H1 (cell line): ENCODE measurements around the gene STAT3. TPM values are rescaled to one million over a fixed set of nuclear protein-coding genes. Genes with fewer than 3 reads are reported as not detected.

Source experiments
- TAF7 ChIP-seq: optimal IDR thresholded peaks from 2 replicates; pipeline ENCODE3; 2011; ENCODE audit warnings: low read depth, mild to moderate bottlenecking, inconsistent platforms, low read length, moderate library complexity, borderline replicate concordance
- ZNF274 ChIP-seq: IDR thresholded peaks from 2 replicates; pipeline ENCODE4 v1.7.0; 2012; ENCODE audit warnings: low read length, borderline replicate concordance; ENCODE audit errors: extremely low read depth
- polyA plus RNA-seq, 7 experiments: library from polyadenylated mRNA; depleted of rRNA in 3 of 7; stranded (reverse) in 5 of 7; unstranded in 2 of 7; fragments of >200 nt in 5 of 7; fragments of 200-250 nt in 2 of 7; gene quantifications; 1 replicate in 5 of 7; 2 replicates in 1 of 7; 4 replicates in 1 of 7; pipeline versions ENCODE4 v1.2.1 to v1.2.3, GENCODE V29; 2011 to 2013; ENCODE audit warnings: missing spikeins in 2 of 7, mixed read lengths in 2 of 7
- total RNA-seq: library from RNA; stranded (reverse); fragmentation: NEBNext Ultra II Directional; extraction: Animal tissue kit (Norgen Biotek cat#: 25700); gene quantifications from 2 replicates; pipeline ENCODE4 v1.2.1, GENCODE V29; 2021

STAT3 gene
- total and polyA plus RNA-seq, 2 of the 8 experiments (the other 6 are each of a cell fraction or from before 2014, with no cell fraction given) = 38.4 to 94.1 TPM

GRCh38 chr17:42304187-42305030 is 83.8 kb downstream of the STAT3 start (continued):
- TF ChIP-seq ZNF274 = no peak
- TF ChIP-seq TAF7 = no peak
